Measurements from ENCODE around the gene RHOJ.
"Not testable (repeated sequence)": the region's sequence is repeated elsewhere in the genome, so short reads cannot be mapped to it uniquely, and the experiment has no call there.

DNA sequence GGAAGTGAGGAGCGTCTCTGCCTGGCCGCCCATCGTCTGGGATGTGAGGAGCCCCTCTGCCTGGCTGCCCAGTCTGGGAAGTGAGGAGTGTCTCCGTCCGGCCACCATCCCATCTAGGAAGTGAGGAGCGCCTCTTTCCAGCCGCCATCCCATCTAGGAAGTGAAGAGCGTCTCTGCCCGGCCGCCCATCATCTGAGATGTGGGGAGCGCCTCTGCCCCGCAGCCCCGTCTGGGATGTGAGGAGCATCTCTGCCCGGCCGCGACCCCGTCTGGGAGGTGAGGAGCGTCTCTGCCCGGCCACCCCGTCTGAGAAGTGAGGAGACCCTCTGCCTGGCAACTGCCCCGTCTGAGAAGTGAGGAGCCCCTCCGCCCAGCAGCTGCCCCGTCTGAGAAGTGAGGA, 39.0 kb upstream of the RHOJ start:
- TF ChIP-seq POLR2A, SPI1 (IDR thresholded peaks at IDR 0.05; ENCODE audit: low read depth, low read length): not testable (repeated sequence)

All from GM12891 (cell line).